ENCODE results near the gene CENPA.

DNA sequence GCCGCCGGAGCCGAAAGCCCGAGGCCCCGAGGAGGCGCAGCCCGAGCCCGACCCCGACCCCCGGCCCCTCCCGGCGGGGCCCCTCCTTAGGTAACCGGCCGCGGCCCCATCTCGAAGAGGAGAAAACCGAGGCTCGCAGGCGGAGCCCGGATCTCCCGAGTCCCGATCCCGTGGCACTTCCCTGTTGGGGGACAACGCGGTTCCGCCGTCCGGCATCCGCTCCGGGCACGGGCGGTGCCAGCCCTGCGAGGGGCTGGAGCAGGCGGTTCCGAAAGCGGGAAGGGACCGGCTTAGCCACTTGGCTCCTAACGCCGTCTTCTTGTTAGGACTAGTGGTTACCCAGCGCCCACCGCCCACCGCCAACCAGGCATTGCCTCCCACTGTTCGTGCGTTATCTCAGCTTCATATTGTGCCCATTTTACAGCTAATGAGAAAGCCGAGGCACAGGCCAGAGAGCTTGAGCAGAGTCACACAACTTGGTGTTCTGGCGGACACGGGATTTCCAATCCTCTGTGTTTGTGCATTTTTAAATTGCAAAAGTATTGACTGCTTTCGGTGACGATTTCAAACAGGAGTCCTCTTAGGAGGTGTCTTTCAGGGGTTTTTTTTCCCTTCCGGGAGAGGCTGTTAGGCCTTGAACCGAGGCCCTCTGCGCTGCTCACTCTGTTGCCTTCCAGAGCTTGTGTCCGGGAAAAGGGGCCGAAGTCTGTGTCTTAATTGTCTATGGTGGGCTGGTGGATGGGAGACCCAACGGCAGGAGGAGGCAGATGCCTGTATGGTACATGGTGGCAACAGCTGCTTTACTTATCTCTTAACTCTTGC, 562 bp downstream of the CENPA start:
- TF ChIP-seq, protein P1, sequence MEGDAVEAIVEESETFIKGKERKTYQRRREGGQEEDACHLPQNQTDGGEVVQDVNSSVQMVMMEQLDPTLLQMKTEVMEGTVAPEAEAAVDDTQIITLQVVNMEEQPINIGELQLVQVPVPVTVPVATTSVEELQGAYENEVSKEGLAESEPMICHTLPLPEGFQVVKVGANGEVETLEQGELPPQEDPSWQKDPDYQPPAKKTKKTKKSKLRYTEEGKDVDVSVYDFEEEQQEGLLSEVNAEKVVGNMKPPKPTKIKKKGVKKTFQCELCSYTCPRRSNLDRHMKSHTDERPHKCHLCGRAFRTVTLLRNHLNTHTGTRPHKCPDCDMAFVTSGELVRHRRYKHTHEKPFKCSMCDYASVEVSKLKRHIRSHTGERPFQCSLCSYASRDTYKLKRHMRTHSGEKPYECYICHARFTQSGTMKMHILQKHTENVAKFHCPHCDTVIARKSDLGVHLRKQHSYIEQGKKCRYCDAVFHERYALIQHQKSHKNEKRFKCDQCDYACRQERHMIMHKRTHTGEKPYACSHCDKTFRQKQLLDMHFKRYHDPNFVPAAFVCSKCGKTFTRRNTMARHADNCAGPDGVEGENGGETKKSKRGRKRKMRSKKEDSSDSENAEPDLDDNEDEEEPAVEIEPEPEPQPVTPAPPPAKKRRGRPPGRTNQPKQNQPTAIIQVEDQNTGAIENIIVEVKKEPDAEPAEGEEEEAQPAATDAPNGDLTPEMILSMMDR (IDR thresholded peaks at IDR 0.05 in 2 of 3, conservative IDR thresholded peaks at IDR 0.05 in 1 of 3; ENCODE audit: borderline replicate concordance in 1 of 3, insufficient read depth in 1 of 3, low read depth in 2 of 3, low read length in 2 of 3), result no peak
- no peak for TF ChIP-seq EZH2 (IDR thresholded peaks at IDR 0.05)
- no peak; the same call in 1 of the 2 replicates for TF ChIP-seq SIN3A (IDR thresholded peaks at IDR 0.05; ENCODE audit: low read depth)
- TF ChIP-seq ZNF274 (IDR thresholded peaks at IDR 0.05; ENCODE audit: low read depth, low read length), result no peak
- TF ChIP-seq POLR2A (IDR thresholded peaks at IDR 0.05; ENCODE audit: borderline replicate concordance, extremely low read depth, insufficient read depth, insufficient read length), result peak; percentile 3
- TF ChIP-seq EGR1 (IDR thresholded peaks at IDR 0.05; ENCODE audit: low read depth), result no peak
- TF ChIP-seq ZFX (IDR thresholded peaks at IDR 0.05), result peak; percentile 26; the same call in 1 of the 2 replicates
- no peak for TF ChIP-seq JUND (IDR thresholded peaks at IDR 0.05)

All from HCT116 (cell line).